NCI-H2227 treated with DMSO at 0.1 percent for 48 hours (cell line): ENCODE results near the gene SORL1.
"Not testable (repeated sequence)": the region's sequence is repeated elsewhere in the genome, so short reads cannot be mapped to it uniquely, and the experiment has no call there.

Experiments
- DNase-seq: peaks from one replicate; lab custom pipeline; 2025; lab: John Stamatoyannopoulos, UW

SORL1 gene, protein sequence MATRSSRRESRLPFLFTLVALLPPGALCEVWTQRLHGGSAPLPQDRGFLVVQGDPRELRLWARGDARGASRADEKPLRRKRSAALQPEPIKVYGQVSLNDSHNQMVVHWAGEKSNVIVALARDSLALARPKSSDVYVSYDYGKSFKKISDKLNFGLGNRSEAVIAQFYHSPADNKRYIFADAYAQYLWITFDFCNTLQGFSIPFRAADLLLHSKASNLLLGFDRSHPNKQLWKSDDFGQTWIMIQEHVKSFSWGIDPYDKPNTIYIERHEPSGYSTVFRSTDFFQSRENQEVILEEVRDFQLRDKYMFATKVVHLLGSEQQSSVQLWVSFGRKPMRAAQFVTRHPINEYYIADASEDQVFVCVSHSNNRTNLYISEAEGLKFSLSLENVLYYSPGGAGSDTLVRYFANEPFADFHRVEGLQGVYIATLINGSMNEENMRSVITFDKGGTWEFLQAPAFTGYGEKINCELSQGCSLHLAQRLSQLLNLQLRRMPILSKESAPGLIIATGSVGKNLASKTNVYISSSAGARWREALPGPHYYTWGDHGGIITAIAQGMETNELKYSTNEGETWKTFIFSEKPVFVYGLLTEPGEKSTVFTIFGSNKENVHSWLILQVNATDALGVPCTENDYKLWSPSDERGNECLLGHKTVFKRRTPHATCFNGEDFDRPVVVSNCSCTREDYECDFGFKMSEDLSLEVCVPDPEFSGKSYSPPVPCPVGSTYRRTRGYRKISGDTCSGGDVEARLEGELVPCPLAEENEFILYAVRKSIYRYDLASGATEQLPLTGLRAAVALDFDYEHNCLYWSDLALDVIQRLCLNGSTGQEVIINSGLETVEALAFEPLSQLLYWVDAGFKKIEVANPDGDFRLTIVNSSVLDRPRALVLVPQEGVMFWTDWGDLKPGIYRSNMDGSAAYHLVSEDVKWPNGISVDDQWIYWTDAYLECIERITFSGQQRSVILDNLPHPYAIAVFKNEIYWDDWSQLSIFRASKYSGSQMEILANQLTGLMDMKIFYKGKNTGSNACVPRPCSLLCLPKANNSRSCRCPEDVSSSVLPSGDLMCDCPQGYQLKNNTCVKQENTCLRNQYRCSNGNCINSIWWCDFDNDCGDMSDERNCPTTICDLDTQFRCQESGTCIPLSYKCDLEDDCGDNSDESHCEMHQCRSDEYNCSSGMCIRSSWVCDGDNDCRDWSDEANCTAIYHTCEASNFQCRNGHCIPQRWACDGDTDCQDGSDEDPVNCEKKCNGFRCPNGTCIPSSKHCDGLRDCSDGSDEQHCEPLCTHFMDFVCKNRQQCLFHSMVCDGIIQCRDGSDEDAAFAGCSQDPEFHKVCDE (N-terminal part only)

DNA sequence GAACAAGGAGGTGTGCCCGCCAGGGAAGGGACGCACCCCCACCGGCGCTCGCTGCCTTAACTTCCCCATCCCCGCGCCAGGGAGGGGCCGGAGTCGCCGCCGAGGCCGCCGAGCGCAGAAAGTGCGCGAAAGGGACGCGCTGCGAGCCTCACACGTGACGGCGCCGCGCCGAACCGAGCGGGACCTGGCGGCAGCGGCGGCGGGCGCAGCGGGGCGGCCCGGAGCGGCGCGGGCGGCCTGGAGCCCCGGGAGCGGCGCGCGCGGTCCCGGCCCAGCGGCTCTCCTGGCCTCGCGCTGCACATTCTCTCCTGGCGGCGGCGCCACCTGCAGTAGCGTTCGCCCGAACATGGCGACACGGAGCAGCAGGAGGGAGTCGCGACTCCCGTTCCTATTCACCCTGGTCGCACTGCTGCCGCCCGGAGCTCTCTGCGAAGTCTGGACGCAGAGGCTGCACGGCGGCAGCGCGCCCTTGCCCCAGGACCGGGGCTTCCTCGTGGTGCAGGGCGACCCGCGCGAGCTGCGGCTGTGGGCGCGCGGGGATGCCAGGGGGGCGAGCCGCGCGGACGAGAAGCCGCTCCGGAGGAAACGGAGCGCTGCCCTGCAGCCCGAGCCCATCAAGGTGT lies at the start of gene SORL1:
Gene SORL1 (plus strand): TSS at position 329 of the 623 bp plus-strand sequence. CDS start 18 bp downstream, at position 347.
- peak; percentile 39 for DNase-seq

DNA sequence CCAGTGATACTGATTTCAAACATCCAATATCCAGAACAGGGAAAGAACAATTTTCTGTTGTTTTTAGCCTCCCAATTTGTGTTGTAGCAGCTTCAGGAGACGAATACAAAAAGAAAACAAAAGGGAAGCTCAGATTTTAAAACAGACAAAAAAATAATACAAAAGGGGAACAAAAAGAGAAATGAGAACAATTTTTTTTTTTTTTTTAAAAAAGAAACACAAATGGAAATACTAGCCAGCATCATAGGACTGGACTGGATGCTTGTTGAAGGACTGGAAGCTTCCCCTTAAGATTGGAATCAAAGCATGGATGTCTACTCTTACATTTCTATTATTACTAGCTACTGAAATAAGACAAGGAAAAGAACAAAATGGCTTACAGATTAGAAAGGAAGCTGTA lies 46.5 kb upstream of the SORL1 start:
- no peak for DNase-seq

DNA sequence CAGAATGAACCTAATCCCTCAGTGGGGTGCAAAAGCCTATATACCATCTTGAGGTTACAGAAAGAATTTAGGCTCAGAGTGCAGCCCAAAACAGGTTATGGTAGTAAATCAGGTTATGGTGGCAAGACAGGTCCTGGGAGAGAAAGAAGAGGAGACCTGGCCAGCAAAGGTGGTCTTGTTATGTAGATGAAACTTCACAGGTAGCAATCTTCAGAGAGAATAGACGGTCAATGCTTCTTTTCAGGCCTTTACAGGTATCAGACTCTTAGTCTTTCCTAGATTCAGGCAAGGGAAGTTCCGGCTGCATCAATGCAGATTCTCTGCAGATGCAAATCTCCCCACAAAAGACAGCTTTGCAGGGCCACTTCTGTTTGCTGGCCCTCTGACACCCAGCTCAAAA lies 45.8 kb upstream of the SORL1 start:
- no peak for DNase-seq

DNA sequence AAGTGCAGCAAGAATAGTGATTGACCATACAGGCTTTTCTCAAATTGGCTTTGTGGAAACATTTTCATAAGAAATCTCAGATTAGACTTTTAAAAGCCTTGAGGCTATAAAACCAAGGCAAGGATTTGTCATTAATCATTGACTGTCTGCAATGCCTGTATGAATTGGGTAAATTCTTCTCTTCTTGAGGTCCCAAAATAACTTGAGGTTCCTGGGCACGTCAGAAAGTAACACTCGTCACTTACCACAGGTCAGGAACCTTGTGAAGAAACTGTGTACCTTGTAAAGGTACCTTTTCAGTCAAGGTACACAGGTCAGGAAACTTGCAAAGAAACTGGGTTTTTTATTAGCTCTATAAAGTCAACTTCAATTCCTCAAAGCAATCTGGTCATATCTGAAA lies 43.3 kb upstream of the SORL1 start:
- DNase-seq = no peak

DNA sequence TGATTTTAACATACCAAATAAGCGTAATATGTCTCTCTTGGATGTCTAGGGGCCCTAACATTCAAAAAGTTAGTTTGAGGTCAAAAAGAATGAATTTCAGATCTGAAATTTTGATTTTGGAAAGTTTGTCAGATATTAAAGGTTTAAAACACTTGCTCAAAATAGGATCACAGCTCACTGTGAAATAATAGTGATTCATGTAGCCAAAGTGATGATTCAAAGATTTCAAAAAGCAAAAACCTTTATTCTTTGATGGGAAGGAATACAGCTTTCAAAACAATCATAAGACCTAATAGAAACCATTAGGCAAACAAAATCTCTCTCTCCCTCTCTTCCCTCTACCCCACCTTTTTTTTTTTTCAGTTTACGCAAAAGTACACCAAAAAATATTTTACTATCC lies 42.1 kb upstream of the SORL1 start:
- not testable (repeated sequence) for DNase-seq

GRCh38 chr11:121411330-121411729 lies 40.8 kb upstream of the SORL1 start:
- not testable (repeated sequence) for DNase-seq

DNA sequence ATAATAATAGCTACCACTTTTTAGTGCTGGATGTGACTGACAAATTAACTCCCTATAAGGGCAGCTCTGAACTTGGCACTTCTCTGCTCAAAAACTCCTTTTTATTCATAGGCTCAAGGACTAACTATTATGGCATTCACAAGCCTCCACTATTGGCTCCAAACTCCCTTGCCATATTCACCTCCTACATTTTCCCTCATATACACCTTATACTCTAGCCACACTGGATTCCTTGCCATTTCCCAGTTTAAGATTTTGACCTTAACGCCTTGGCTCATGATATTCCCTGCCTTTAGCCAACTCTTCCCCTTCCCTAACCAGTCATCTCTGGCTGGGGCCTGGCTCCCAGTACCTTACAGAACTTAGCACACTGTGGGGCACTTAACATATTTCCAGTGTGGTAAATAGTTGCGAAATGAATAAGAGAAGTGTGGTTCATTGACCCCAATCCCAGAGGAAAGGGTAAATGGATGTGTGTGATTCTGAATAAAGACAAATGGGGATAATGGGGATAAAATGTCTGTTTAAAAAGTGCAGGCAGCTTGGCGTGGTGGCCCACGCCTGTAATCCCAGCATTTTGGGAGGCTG lies 40.0 kb upstream of the SORL1 start:
- DNase-seq = no peak

DNA sequence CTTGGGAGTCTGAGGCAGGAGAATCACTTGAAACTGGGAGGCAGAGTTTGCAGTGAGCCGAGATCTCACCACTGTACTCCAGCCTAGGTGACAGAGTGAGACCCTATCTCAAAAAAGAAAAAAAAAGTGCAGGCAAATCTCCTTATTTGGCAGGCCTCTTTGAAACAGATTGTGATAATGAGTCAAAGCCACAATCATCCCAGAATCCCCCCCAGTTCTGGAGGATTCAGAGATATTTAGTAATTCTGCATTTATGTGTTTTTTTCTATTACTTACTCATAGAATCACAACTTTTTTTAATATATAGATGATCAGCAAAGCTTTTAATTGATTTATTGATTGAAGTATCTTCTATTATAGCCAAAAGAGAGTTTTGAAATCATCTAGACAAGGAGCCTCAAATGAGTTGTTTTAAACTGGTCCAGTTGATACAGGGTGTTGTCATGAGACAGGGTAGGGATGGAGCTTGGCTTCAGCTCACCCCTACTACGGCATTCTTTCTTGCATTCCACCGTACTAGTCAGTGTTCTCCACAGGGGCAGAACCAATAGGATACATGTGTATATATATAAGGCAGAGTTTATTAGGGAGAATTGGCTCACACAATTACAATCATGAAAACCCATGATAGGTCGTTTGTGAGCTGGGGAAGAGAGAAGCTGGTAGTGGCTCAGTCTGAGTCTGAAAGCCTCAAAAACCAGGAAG lies 39.3 kb upstream of the SORL1 start:
- no peak for DNase-seq

- DNase-seq = no peak
Observed at GRCh38 chr11:121414141-121414913, 37.8 kb upstream of the SORL1 start.

GRCh38 chr11:121415856-121416255 lies 36.3 kb upstream of the SORL1 start:
- no peak for DNase-seq

GRCh38 chr11:121417055-121417551 lies 35.0 kb upstream of the SORL1 start:
- no peak for DNase-seq

- DNase-seq = no peak
Observed at GRCh38 chr11:121417607-121418006, 34.5 kb upstream of the SORL1 start.

- no peak for DNase-seq
Observed at GRCh38 chr11:121418625-121419114, 33.4 kb upstream of the SORL1 start.

- no peak for DNase-seq
Observed at GRCh38 chr11:121419836-121420235, 32.3 kb upstream of the SORL1 start.

GRCh38 chr11:121420398-121420797 lies 31.7 kb upstream of the SORL1 start:
- DNase-seq = no peak

DNA sequence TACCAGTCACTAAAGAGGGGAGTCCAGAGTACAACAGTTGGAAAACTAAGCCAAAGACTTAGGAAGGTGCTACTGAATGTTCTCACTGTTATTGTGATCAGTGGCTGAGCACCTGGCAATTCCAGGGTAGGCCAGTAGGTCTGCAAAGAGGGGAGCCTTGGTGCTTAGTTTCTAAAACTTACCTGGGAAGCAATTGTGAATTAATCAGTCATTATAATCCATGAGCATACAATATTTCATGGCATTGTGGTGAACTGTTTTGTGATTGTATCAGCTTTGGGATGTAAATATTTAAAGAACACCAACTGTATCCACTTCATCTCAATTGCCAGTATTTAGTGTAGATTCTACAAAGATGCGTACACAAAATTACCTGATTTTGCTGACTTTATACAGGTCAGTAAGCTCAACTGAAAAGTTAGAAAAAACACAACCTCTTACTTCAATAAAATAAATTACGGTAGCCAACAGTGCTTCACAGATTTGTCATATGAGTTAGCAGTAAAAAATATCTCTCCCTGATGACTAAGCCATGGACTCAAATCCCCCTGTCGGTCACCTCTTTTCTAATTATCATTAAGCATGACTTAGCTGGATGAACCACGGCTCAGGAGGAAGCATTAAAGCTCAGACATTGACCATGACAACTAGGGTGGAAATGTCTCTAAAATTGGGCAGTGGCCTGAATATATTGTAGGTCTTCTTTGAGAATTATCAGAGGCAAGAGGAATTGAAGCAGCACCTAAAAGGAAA lies 30.8 kb upstream of the SORL1 start:
- no peak for DNase-seq

GRCh38 chr11:121422675-121423074 lies 29.4 kb upstream of the SORL1 start:
- DNase-seq = no peak

DNA sequence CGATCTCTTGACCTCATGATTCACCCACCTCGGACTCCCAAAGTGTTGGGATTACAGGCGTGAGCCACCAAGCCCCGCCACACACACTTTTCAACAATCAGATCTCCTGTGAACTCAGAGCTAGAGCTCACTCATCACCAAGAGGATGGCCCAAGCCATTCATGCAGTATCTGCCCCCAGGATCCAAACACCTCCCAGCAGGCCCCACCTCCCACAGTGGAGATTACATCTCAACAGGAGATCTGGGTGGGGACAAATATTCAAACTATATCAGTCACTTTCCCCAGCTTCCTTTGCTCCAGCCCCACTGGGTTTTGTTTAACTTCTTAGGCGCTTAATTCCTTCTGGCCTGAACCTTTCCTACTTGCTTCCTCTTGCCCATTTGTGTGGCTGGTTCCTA lies 26.3 kb upstream of the SORL1 start:
- DNase-seq = no peak
